ENCODE measurements around the gene LYPLA2.

GRCh38 chr1:23803674-23804073 lies 12.7 kb downstream of the LYPLA2 start:
- TF ChIP-seq CTCF (IDR thresholded peaks at IDR 0.05) = no peak
- TF ChIP-seq EZH2 (IDR thresholded peaks at IDR 0.05; ENCODE audit: borderline replicate concordance, insufficient read depth, low read depth, low read length, poor library complexity, severe bottlenecking) = no peak
